ENCODE data around the gene POPDC2. TPM values are rescaled to one million over a fixed set of nuclear protein-coding genes. Genes with fewer than 3 reads are reported as not detected.

POPDC2 gene
- total and polyA plus RNA-seq, 2 of the 4 experiments (the other 2 are of a cell fraction), result under 0.01 to 0.29 TPM

DNA sequence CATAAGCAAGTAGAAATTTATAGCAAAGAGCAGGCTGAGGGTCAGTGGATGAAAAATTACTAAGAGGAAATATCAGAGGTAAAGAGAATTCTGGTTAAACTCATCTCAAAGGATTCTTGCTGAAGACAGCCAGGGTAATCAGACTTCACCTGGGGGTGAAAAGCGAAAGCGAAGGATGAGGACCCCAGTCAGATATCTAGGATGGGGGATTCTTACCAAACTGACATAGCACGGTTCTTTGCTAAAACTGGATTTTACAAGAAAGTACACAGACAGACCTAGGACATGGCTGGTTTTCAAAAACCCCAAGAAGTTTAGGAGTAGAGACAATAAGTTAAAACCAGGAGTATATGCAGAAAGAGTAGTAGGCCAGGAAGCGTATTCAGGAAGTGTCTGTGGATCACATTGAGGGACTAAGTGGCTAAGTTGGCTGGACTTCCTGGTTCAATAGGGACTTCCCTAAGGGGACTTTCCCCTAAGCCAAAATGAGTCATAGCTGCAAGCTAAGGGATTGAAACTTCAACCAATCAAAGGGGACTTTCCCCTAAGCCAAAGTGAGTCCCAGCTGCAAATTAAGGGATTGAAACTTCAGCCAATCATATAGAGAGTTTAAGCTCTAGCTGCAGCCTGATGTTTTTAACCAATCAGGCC, 40.0 kb upstream of the POPDC2 start:
- WGBS, 2 experiments (ENCODE audit: extremely low coverage in 2 of 2, insufficient read length in 1 of 2), result 100% methylated on average over 1 of the region's 4 CpGs; no CpG with 5 or more reads in 1 of the 2 experiments
- H3K79me1 ChIP-seq (ENCODE audit: low read depth in 1 of 2, low read length in 2 of 2), result no peaks in the 10 kb centered on the region
- no peak overlapping the region for H2AK5ac ChIP-seq (ENCODE audit: low read depth, low read length)
- H3K14ac ChIP-seq (replicated peaks; ENCODE audit: low read depth, low read length), result no peak overlapping the region
- H3K4ac ChIP-seq (ENCODE audit: low read depth, low read length), result no peak overlapping the region
- H3K9ac ChIP-seq (ENCODE audit: low read depth, low read length), result no peak overlapping the region
- POLR2A ChIA-PET (ENCODE audit: unreplicated experiment), result no interaction called here
- H2BK20ac ChIP-seq (ENCODE audit: low read depth, low read length), result no peak overlapping the region
- intact Hi-C loops (cut with micrococcal nuclease), result loop anchor here (10.0 kb wide), 1 partner anchor 504 kb away; no protein-coding TSS in a partner anchor
- DNase-seq, result peak; percentile 57
- H4K91ac ChIP-seq (ENCODE audit: insufficient read depth, low read depth, low read length), result no peak overlapping the region
- H4K5ac ChIP-seq (ENCODE audit: low read depth, low read length), result no peak overlapping the region
- BruUV-seq (replicated peaks), result no TSS peak
- no peak overlapping the region for H2AK9ac ChIP-seq (replicated peaks; ENCODE audit: low read depth, low read length, poor library complexity)
- no peak overlapping the region for H3K23ac ChIP-seq (ENCODE audit: low read depth, low read length)
- H3K4me3 ChIP-seq (ENCODE audit: insufficient read depth, low read depth, low read length), result no peak overlapping the region
- no peaks in the 10 kb centered on the region for H3K9me3 ChIP-seq (ENCODE audit: control insufficient read depth, insufficient read depth, low read length)
- CTCF ChIA-PET, result no interaction called here
- dilution Hi-C loops (cut with HindIII; ENCODE audit: low sequenced_read_pairs, unreplicated experiment), result no loop called here
- no peaks in the 10 kb centered on the region for H4K20me1 ChIP-seq (ENCODE audit: insufficient read depth, low read length)
- no peak overlapping the region for H3K4me2 ChIP-seq (ENCODE audit: low read depth, low read length)
- H2BK120ac ChIP-seq (ENCODE audit: low read depth, low read length), result no peak overlapping the region
- peaks cover 16% of the 10 kb centered on the region for H3K27me3 ChIP-seq (ENCODE audit: control insufficient read depth, insufficient read depth, low read length)
- H4K8ac ChIP-seq (ENCODE audit: low read depth in 2 of 2, low read length in 2 of 2), result peak overlapping the region in 1 of 2 experiments; percentile 47; a peak in 1 of 4 replicates
- no peak for TF ChIP-seq POLR2A (IDR thresholded peaks at IDR 0.05; ENCODE audit: low read depth, low read length)
- TF ChIP-seq CHD1 (IDR thresholded peaks at IDR 0.05; ENCODE audit: low read depth, low read length), result no peak
- no peak for TF ChIP-seq NFE2L2 (IDR thresholded peaks at IDR 0.05; ENCODE audit: low read depth, low read length)
- TF ChIP-seq CEBPB (IDR thresholded peaks at IDR 0.05; ENCODE audit: low read depth, low read length), result no peak
- TF ChIP-seq, protein P1, sequence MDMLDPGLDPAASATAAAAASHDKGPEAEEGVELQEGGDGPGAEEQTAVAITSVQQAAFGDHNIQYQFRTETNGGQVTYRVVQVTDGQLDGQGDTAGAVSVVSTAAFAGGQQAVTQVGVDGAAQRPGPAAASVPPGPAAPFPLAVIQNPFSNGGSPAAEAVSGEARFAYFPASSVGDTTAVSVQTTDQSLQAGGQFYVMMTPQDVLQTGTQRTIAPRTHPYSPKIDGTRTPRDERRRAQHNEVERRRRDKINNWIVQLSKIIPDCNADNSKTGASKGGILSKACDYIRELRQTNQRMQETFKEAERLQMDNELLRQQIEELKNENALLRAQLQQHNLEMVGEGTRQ (IDR thresholded peaks at IDR 0.05; ENCODE audit: low read depth, low read length), result no peak
- H3K27ac ChIP-seq (ENCODE audit: insufficient read depth, low read length), result no peak overlapping the region
- H2BK5ac ChIP-seq (ENCODE audit: low read depth, low read length, poor library complexity, severe bottlenecking), result no peak overlapping the region
- 0 out of 2 replicates have a peak, but pooled peaks cover 2% of the 10 kb centered on the region for H3K4me1 ChIP-seq (ENCODE audit: control insufficient read depth, insufficient read depth, low read length)
- H3K36me3 ChIP-seq (ENCODE audit: control insufficient read depth, insufficient read depth, low read length), result no peaks in the 10 kb centered on the region
- H3K56ac ChIP-seq (ENCODE audit: extremely low read depth, insufficient read depth, low read length), result no peak overlapping the region
- H3K9me1 ChIP-seq (ENCODE audit: insufficient read depth, low read length), result no peaks in the 10 kb centered on the region
- in situ Hi-C loops (cut with MboI; ENCODE audit: low sequenced_read_pairs), result no loop called here
- H2AFZ ChIP-seq (replicated peaks; ENCODE audit: low read length, poor library complexity), result no peak overlapping the region
- no peak overlapping the region for H2BK15ac ChIP-seq (ENCODE audit: low read depth, low read length)
- no peak overlapping the region for H3K18ac ChIP-seq (ENCODE audit: low read depth, low read length)
- no peak for ATAC-seq (ENCODE audit: low read depth)
